Measurements from ENCODE around the gene WIPI1. TPM values are rescaled to one million over a fixed set of nuclear protein-coding genes. Genes with fewer than 3 reads are reported as not detected.
"Not testable (repeated sequence)": the region's sequence is repeated elsewhere in the genome, so short reads cannot be mapped to it uniquely, and the experiment has no call there.

WIPI1 gene
- total RNA-seq, 1 experiment from 2014 or later = 19.8 TPM

- ChIA-PET POLR2A (no interaction called here), CTCF (no interaction called here)
- in situ Hi-C loops (cut with HindIII; ENCODE audit: low pct_unique_long_range_greater_than_20kb, low sequenced_read_pairs) = no loop called here
- H3K36me3 ChIP-seq (ENCODE audit: control insufficient read depth, insufficient read depth, low read length) = no peaks in the 10 kb centered on the region
- intact Hi-C loops (cut with micrococcal nuclease; ENCODE audit: unreplicated experiment) = no loop called here
- no peaks in the 10 kb centered on the region for H3K9me3 ChIP-seq (ENCODE audit: control insufficient read depth, insufficient read depth, low read depth, low read length)
- H3K4me1 ChIP-seq (ENCODE audit: control insufficient read depth, insufficient read depth, low read length) = no peaks in the 10 kb centered on the region
- ATAC-seq (no peak), DNase-seq (ENCODE audit: low read depth, low spot score) (no peak)
- H3K4me3 ChIP-seq (ENCODE audit: low read depth in 2 of 2, low read length in 2 of 2) = no peak overlapping the region
- no peak overlapping the region for H3K27ac ChIP-seq (ENCODE audit: low read length)
- BruUV-seq (replicated peaks) = no TSS peak
- H3K27me3 ChIP-seq (ENCODE audit: control insufficient read depth, insufficient read depth, low read length) = no peaks in the 10 kb centered on the region
- no peak for TF ChIP-seq TCF7L2 (IDR thresholded peaks at IDR 0.05; ENCODE audit: low read depth, low read length)
- TF ChIP-seq POLR2AphosphoS5 (IDR thresholded peaks at IDR 0.05; ENCODE audit: low read depth, low read length) = no peak
- TF ChIP-seq, protein P1, sequence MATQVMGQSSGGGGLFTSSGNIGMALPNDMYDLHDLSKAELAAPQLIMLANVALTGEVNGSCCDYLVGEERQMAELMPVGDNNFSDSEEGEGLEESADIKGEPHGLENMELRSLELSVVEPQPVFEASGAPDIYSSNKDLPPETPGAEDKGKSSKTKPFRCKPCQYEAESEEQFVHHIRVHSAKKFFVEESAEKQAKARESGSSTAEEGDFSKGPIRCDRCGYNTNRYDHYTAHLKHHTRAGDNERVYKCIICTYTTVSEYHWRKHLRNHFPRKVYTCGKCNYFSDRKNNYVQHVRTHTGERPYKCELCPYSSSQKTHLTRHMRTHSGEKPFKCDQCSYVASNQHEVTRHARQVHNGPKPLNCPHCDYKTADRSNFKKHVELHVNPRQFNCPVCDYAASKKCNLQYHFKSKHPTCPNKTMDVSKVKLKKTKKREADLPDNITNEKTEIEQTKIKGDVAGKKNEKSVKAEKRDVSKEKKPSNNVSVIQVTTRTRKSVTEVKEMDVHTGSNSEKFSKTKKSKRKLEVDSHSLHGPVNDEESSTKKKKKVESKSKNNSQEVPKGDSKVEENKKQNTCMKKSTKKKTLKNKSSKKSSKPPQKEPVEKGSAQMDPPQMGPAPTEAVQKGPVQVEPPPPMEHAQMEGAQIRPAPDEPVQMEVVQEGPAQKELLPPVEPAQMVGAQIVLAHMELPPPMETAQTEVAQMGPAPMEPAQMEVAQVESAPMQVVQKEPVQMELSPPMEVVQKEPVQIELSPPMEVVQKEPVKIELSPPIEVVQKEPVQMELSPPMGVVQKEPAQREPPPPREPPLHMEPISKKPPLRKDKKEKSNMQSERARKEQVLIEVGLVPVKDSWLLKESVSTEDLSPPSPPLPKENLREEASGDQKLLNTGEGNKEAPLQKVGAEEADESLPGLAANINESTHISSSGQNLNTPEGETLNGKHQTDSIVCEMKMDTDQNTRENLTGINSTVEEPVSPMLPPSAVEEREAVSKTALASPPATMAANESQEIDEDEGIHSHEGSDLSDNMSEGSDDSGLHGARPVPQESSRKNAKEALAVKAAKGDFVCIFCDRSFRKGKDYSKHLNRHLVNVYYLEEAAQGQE (IDR thresholded peaks at IDR 0.05; ENCODE audit: insufficient read depth in 1 of 2, low read depth in 2 of 2, low read length in 1 of 2) = no peak
- no peak for TF ChIP-seq SIN3A (IDR thresholded peaks at IDR 0.05; ENCODE audit: borderline replicate concordance, insufficient read depth, low read depth, low read length)
- TF ChIP-seq, protein P2, sequence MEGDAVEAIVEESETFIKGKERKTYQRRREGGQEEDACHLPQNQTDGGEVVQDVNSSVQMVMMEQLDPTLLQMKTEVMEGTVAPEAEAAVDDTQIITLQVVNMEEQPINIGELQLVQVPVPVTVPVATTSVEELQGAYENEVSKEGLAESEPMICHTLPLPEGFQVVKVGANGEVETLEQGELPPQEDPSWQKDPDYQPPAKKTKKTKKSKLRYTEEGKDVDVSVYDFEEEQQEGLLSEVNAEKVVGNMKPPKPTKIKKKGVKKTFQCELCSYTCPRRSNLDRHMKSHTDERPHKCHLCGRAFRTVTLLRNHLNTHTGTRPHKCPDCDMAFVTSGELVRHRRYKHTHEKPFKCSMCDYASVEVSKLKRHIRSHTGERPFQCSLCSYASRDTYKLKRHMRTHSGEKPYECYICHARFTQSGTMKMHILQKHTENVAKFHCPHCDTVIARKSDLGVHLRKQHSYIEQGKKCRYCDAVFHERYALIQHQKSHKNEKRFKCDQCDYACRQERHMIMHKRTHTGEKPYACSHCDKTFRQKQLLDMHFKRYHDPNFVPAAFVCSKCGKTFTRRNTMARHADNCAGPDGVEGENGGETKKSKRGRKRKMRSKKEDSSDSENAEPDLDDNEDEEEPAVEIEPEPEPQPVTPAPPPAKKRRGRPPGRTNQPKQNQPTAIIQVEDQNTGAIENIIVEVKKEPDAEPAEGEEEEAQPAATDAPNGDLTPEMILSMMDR (IDR thresholded peaks at IDR 0.05) = no peak
These were observed 40.0 kb downstream of the WIPI1 start for GRCh38 chr17:68417317-68417716.

DNA sequence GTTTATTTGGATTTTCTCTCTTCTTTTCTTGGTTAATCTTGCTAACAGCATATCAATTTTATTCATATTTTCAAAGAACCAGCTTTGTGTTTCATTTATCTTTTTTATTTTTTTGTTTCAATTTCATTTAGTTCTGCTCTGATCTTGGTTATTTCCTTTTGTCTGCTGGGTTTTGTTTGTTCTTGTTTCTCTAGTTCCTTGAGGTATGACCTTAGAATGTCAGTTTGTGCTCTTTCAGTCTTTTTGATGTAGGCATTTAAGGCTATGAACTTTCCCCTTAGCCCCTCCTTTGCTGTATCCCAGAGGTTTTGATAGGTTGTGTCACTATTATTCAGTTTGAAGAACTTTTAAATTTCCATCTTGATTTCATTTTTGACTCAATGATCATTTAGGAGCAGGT lies 42.4 kb downstream of the WIPI1 start:
- H3K36me3 ChIP-seq (ENCODE audit: control insufficient read depth, insufficient read depth, low read length); intact Hi-C loops (cut with micrococcal nuclease; ENCODE audit: unreplicated experiment); H3K4me1 ChIP-seq (ENCODE audit: control insufficient read depth, insufficient read depth, low read length); H3K4me3 ChIP-seq (ENCODE audit: low read depth in 2 of 2, low read length in 2 of 2); CTCF ChIA-PET; in situ Hi-C loops (cut with HindIII; ENCODE audit: low pct_unique_long_range_greater_than_20kb, low sequenced_read_pairs); ATAC-seq; H3K9me3 ChIP-seq (ENCODE audit: control insufficient read depth, insufficient read depth, low read depth, low read length); BruUV-seq (replicated peaks); H3K27ac ChIP-seq (ENCODE audit: low read length); H3K27me3 ChIP-seq (ENCODE audit: control insufficient read depth, insufficient read depth, low read length); POLR2A ChIA-PET; DNase-seq (ENCODE audit: low read depth, low spot score): not testable (repeated sequence)

- H3K9me3 ChIP-seq (ENCODE audit: control insufficient read depth, insufficient read depth, low read depth, low read length); H3K27me3 ChIP-seq (ENCODE audit: control insufficient read depth, insufficient read depth, low read length); ATAC-seq; in situ Hi-C loops (cut with HindIII; ENCODE audit: low pct_unique_long_range_greater_than_20kb, low sequenced_read_pairs); POLR2A ChIA-PET; intact Hi-C loops (cut with micrococcal nuclease; ENCODE audit: unreplicated experiment); DNase-seq (ENCODE audit: low read depth, low spot score); CTCF ChIA-PET; BruUV-seq (replicated peaks); H3K36me3 ChIP-seq (ENCODE audit: control insufficient read depth, insufficient read depth, low read length); H3K4me1 ChIP-seq (ENCODE audit: control insufficient read depth, insufficient read depth, low read length); H3K27ac ChIP-seq (ENCODE audit: low read length): not testable (repeated sequence)
- H3K4me3 ChIP-seq (ENCODE audit: low read depth in 2 of 2, low read length in 2 of 2) = peak overlapping the region in 1 of 2 experiments; percentile 27; a peak in 2 of 4 replicates
These were observed 43.4 kb downstream of the WIPI1 start for GRCh38 chr17:68413597-68414560.

GRCh38 chr17:68407656-68408055 lies 49.6 kb downstream of the WIPI1 start:
- CTCF ChIA-PET; in situ Hi-C loops (cut with HindIII; ENCODE audit: low pct_unique_long_range_greater_than_20kb, low sequenced_read_pairs); H3K4me1 ChIP-seq (ENCODE audit: control insufficient read depth, insufficient read depth, low read length); H3K27me3 ChIP-seq (ENCODE audit: control insufficient read depth, insufficient read depth, low read length); POLR2A ChIA-PET; H3K27ac ChIP-seq (ENCODE audit: low read length); H3K9me3 ChIP-seq (ENCODE audit: control insufficient read depth, insufficient read depth, low read depth, low read length); H3K36me3 ChIP-seq (ENCODE audit: control insufficient read depth, insufficient read depth, low read length); BruUV-seq (replicated peaks); DNase-seq (ENCODE audit: low read depth, low spot score); H3K4me3 ChIP-seq (ENCODE audit: low read depth in 2 of 2, low read length in 2 of 2); intact Hi-C loops (cut with micrococcal nuclease; ENCODE audit: unreplicated experiment); ATAC-seq: not testable (repeated sequence)

GRCh38 chr17:68403837-68404236 lies 53.5 kb downstream of the WIPI1 start:
- CTCF ChIA-PET; in situ Hi-C loops (cut with HindIII; ENCODE audit: low pct_unique_long_range_greater_than_20kb, low sequenced_read_pairs); H3K27ac ChIP-seq (ENCODE audit: low read length); intact Hi-C loops (cut with micrococcal nuclease; ENCODE audit: unreplicated experiment); ATAC-seq; POLR2A ChIA-PET; H3K4me3 ChIP-seq (ENCODE audit: low read depth in 2 of 2, low read length in 2 of 2); BruUV-seq (replicated peaks); H3K9me3 ChIP-seq (ENCODE audit: control insufficient read depth, insufficient read depth, low read depth, low read length); DNase-seq (ENCODE audit: low read depth, low spot score); H3K36me3 ChIP-seq (ENCODE audit: control insufficient read depth, insufficient read depth, low read length); H3K4me1 ChIP-seq (ENCODE audit: control insufficient read depth, insufficient read depth, low read length); H3K27me3 ChIP-seq (ENCODE audit: control insufficient read depth, insufficient read depth, low read length): not testable (repeated sequence)

All from Panc1 (cell line).